IPS-20b (cell line): ENCODE measurements around the gene MDM1.

Source experiments
- H3K27ac ChIP-seq: one replicate; pipeline ENCODE4 v1.5.1; 2013; ENCODE audit warnings: low read length
- H3K27me3 ChIP-seq: 2 replicates; pipeline ENCODE4 v1.6.1; 2013; ENCODE audit warnings: mild to moderate bottlenecking, low read length, inconsistent platforms; ENCODE audit not compliant: insufficient read depth
- H3K36me3 ChIP-seq: 2 replicates; pipeline ENCODE4 v1.6.1; 2013; ENCODE audit warnings: low read depth, mild to moderate bottlenecking, inconsistent platforms, low read length, moderate library complexity; ENCODE audit not compliant: insufficient read depth
- H3K4me1 ChIP-seq: 2 replicates; pipeline ENCODE4 v1.6.1; 2013; ENCODE audit warnings: mild to moderate bottlenecking, control low read depth, inconsistent platforms, low read length, moderate library complexity; ENCODE audit not compliant: insufficient read depth
- H3K4me3 ChIP-seq: 2 replicates; pipeline ENCODE4 v1.5.1; 2013; ENCODE audit warnings: mild to moderate bottlenecking, low read length, inconsistent platforms
- H3K9ac ChIP-seq: 2 replicates; pipeline ENCODE4 v1.6.1; 2013; ENCODE audit warnings: low read depth, mild to moderate bottlenecking, inconsistent platforms, low read length, moderate library complexity
- H3K9me3 ChIP-seq: 2 replicates; pipeline ENCODE4 v1.6.1; 2013; ENCODE audit warnings: mild to moderate bottlenecking, low read depth, low read length, inconsistent platforms; ENCODE audit not compliant: insufficient read depth

MDM1 gene

GRCh38 chr12:68264158-68264855 is 67.9 kb downstream of the MDM1 start:
- H3K36me3 ChIP-seq: no peaks in the 10 kb centered on the region
- no peak overlapping the region for H3K27ac ChIP-seq
- H3K9ac ChIP-seq: no peak overlapping the region
- no peaks in the 10 kb centered on the region for H3K27me3 ChIP-seq
- H3K4me3 ChIP-seq: no peak overlapping the region
- H3K9me3 ChIP-seq: no peaks in the 10 kb centered on the region
- peaks cover 5% of the 10 kb centered on the region; the same call in 1 of the 2 replicates for H3K4me1 ChIP-seq

- H3K9ac ChIP-seq: no peak overlapping the region
- H3K27me3 ChIP-seq: no peaks in the 10 kb centered on the region
- no peaks in the 10 kb centered on the region for H3K36me3 ChIP-seq
- no peak overlapping the region for H3K27ac ChIP-seq
- H3K9me3 ChIP-seq: no peaks in the 10 kb centered on the region
- H3K4me3 ChIP-seq: no peak overlapping the region
- peaks cover 5% of the 10 kb centered on the region; the same call in 1 of the 2 replicates for H3K4me1 ChIP-seq
Observed at GRCh38 chr12:68263366-68263765, 68.8 kb downstream of the MDM1 start.

GRCh38 chr12:68261896-68262295 is 70.3 kb downstream of the MDM1 start:
- Histone ChIP-seq H3K9me3 (no peaks in the 10 kb centered on the region), H3K36me3 (no peaks in the 10 kb centered on the region), H3K4me1 (peaks cover 5% of the 10 kb centered on the region; the same call in 1 of the 2 replicates), H3K27ac (no peak overlapping the region), H3K9ac (no peak overlapping the region), H3K27me3 (no peaks in the 10 kb centered on the region), H3K4me3 (no peak overlapping the region)

- H3K4me3 ChIP-seq: no peak overlapping the region
- H3K9ac ChIP-seq: no peak overlapping the region
- H3K36me3 ChIP-seq: no peaks in the 10 kb centered on the region
- no peaks in the 10 kb centered on the region for H3K27me3 ChIP-seq
- no peak overlapping the region for H3K27ac ChIP-seq
- no peaks in the 10 kb centered on the region for H3K9me3 ChIP-seq
- peaks cover 5% of the 10 kb centered on the region; the same call in 1 of the 2 replicates for H3K4me1 ChIP-seq
Observed at GRCh38 chr12:68260153-68260552, 72.0 kb downstream of the MDM1 start.

GRCh38 chr12:68259318-68259940 is 72.7 kb downstream of the MDM1 start:
- Histone ChIP-seq H3K27ac (no peak overlapping the region), H3K9me3 (no peaks in the 10 kb centered on the region), H3K4me3 (no peak overlapping the region), H3K9ac (no peak overlapping the region), H3K36me3 (no peaks in the 10 kb centered on the region), H3K4me1 (peaks cover 5% of the 10 kb centered on the region; the same call in 1 of the 2 replicates), H3K27me3 (no peaks in the 10 kb centered on the region)

- Histone ChIP-seq H3K4me1 (no peaks in the 10 kb centered on the region), H3K9me3 (no peaks in the 10 kb centered on the region), H3K27ac (no peak within 1 kb of the TSS), H3K36me3 (no peaks in the 10 kb centered on the region), H3K9ac (no peak within 1 kb of the TSS), H3K4me3 (no peak within 1 kb of the TSS), H3K27me3 (no peaks in the 10 kb centered on the region)
Observed at GRCh38 chr12:68253504-68253903, 78.7 kb downstream of the MDM1 start, which contains the start of gene IL22. TSS of gene IL22 (minus strand) at chr12:68253604. CDS start at chr12:68253448, 156 bp downstream.

GRCh38 chr12:68252077-68252476 is 80.1 kb downstream of the MDM1 start:
- Histone ChIP-seq H3K9me3 (no peaks in the 10 kb centered on the region; the same call in 1 of the 2 replicates), H3K9ac (no peak overlapping the region), H3K4me3 (no peak overlapping the region), H3K36me3 (no peaks in the 10 kb centered on the region), H3K27ac (no peak overlapping the region), H3K27me3 (no peaks in the 10 kb centered on the region), H3K4me1 (no peaks in the 10 kb centered on the region)

GRCh38 chr12:68250454-68250853 is 81.7 kb downstream of the MDM1 start:
- Histone ChIP-seq H3K27ac (no peak overlapping the region), H3K4me1 (no peaks in the 10 kb centered on the region), H3K4me3 (no peak overlapping the region), H3K9me3 (no peaks in the 10 kb centered on the region; the same call in 1 of the 2 replicates), H3K9ac (no peak overlapping the region), H3K36me3 (no peaks in the 10 kb centered on the region), H3K27me3 (no peaks in the 10 kb centered on the region)

- Histone ChIP-seq H3K4me3 (no peak overlapping the region), H3K27ac (no peak overlapping the region), H3K27me3 (no peaks in the 10 kb centered on the region), H3K36me3 (no peaks in the 10 kb centered on the region), H3K4me1 (no peaks in the 10 kb centered on the region), H3K9me3 (no peaks in the 10 kb centered on the region; the same call in 1 of the 2 replicates), H3K9ac (no peak overlapping the region)
Observed at GRCh38 chr12:68247785-68248184, 84.4 kb downstream of the MDM1 start.

- no peaks in the 10 kb centered on the region for H3K36me3 ChIP-seq
- no peak overlapping the region for H3K27ac ChIP-seq
- H3K4me1 ChIP-seq: no peaks in the 10 kb centered on the region
- no peak overlapping the region for H3K9ac ChIP-seq
- no peaks in the 10 kb centered on the region for H3K27me3 ChIP-seq
- H3K9me3 ChIP-seq: no peaks in the 10 kb centered on the region; the same call in 1 of the 2 replicates
- no peak overlapping the region for H3K4me3 ChIP-seq
Observed at GRCh38 chr12:68246350-68246749, 85.8 kb downstream of the MDM1 start.

GRCh38 chr12:68245180-68246021 is 86.8 kb downstream of the MDM1 start:
- Histone ChIP-seq H3K9me3 (no peaks in the 10 kb centered on the region; the same call in 1 of the 2 replicates), H3K4me1 (no peaks in the 10 kb centered on the region), H3K4me3 (no peak overlapping the region), H3K27me3 (no peaks in the 10 kb centered on the region), H3K27ac (no peak overlapping the region), H3K9ac (no peak overlapping the region), H3K36me3 (no peaks in the 10 kb centered on the region)
